K562 (cell line): ENCODE results near the gene GPR32. TPM values are rescaled to one million over a fixed set of nuclear protein-coding genes. Genes with fewer than 3 reads are reported as not detected.
"Not testable (repeated sequence)": the region's sequence is repeated elsewhere in the genome, so short reads cannot be mapped to it uniquely, and the experiment has no call there.

Experiments
- ATAC-seq: fragments of 200-7000 bp; cut with Tn5 transposase; 3 replicates; pipeline ENCODE4 v1.9.1; 2020; ENCODE audit warnings: moderate library complexity
- BruUV-seq: library from RNA; stranded (reverse); fragments of 400-500 nt; replicated peaks from 2 replicates; lab custom pipeline; 2021; lab: Mats Ljungman, UMichigan
- CTCF ChIA-PET: fragments of 300-600 bp; formaldehyde crosslinking; extraction: SDS; loops from one replicate; lab custom pipeline; 2021; ENCODE audit warnings: low intra/inter-chr PET ratio; lab: Yijun Ruan, JAX
- POLR2A ChIA-PET: fragments of 300-600, 350-650 bp; sonication (Branson Sonifier 250); formaldehyde crosslinking; extraction: SDS; loops from one replicate; lab custom pipeline; 2021; ENCODE audit warnings: antibody characterized with exemption, inconsistent platforms; lab: Yijun Ruan, JAX
- DNase-seq, 4 experiments: peaks; one replicate each; pipeline versions ENCODE4 v3.0.0 to v3.0.0-alpha.2; 2011 to 2018; ENCODE audit warnings: low spot score in 3 of 4, mixed read lengths in 3 of 4; ENCODE audit errors: extremely low read depth in 1 of 4
- FAIRE-seq: peaks from 2 replicates; lab custom pipeline; 2011; peaks lifted over from hg19 to GRCh38; lab: Jason Lieb, UNC
- H2AFZ ChIP-seq: 2 replicates; pipeline ENCODE4 v1.6.0; 2011; ENCODE audit warnings: low read depth, low read length, control low read depth, inconsistent platforms
- H3K27ac ChIP-seq: fragments of 200-600 bp; 3 replicates; pipeline ENCODE4 v1.8.0; 2011; ENCODE audit warnings: low read depth, mild to moderate bottlenecking, control low read depth, inconsistent platforms, low read length, moderate library complexity, mixed read lengths; ENCODE audit errors: extremely low read depth
- H3K27me3 ChIP-seq, 2 experiments: fragments of 300-600 bp in 1 of 2; 2 replicates in 1 of 2; 3 replicates in 1 of 2; pipeline versions ENCODE4 v1.6.0 to v1.8.0; 2011; ENCODE audit warnings: inconsistent platforms in 2 of 2, low read length in 2 of 2, mild to moderate bottlenecking in 1 of 2, mixed read lengths in 1 of 2, moderate library complexity in 1 of 2; ENCODE audit not compliant: control insufficient read depth in 2 of 2, insufficient read depth in 2 of 2
- H3K36me3 ChIP-seq: fragments of 300-600 bp; 3 replicates; pipeline ENCODE4 v1.8.0; 2011; ENCODE audit warnings: mild to moderate bottlenecking, low read length, inconsistent platforms; ENCODE audit not compliant: control insufficient read depth, insufficient read depth
- H3K4me1 ChIP-seq, 2 experiments: fragments of 200-600 bp in 1 of 2; replicated peaks in 1 of 2; 2 replicates in 1 of 2; 3 replicates in 1 of 2; pipeline versions ENCODE4 v1.5.1 to v1.8.0; 2011; ENCODE audit warnings: inconsistent platforms in 2 of 2, low read length in 2 of 2, mild to moderate bottlenecking in 1 of 2, mixed read lengths in 1 of 2, moderate library complexity in 1 of 2; ENCODE audit not compliant: control insufficient read depth in 2 of 2, insufficient read depth in 2 of 2
- H3K4me2 ChIP-seq: 2 replicates; pipeline ENCODE4 v1.6.1; 2011; ENCODE audit warnings: low read length, control low read depth, inconsistent platforms, mixed read lengths; ENCODE audit not compliant: insufficient read depth
- H3K4me3 ChIP-seq: fragments of 200-600 bp; sonication (generic), shearing (Covaris generic); 2 replicates; pipeline ENCODE4 v1.5.1; 2016; ENCODE audit warnings: control low read depth, inconsistent platforms
- H3K79me2 ChIP-seq: fragments of 200-600 bp; 3 replicates; pipeline ENCODE4 v1.8.0; 2011; ENCODE audit warnings: low read length, inconsistent platforms; ENCODE audit not compliant: control insufficient read depth, insufficient read depth
- H3K9ac ChIP-seq, 2 experiments: 2 replicates each; pipeline versions ENCODE4 v1.6.0 to v1.6.1; 2011; ENCODE audit warnings: low read depth in 2 of 2, low read length in 2 of 2, control low read depth in 1 of 2, inconsistent platforms in 1 of 2, mild to moderate bottlenecking in 1 of 2, mixed read lengths in 1 of 2; ENCODE audit not compliant: insufficient read depth in 1 of 2
- H3K9me1 ChIP-seq: one replicate; pipeline ENCODE4 v1.6.0; 2011; ENCODE audit warnings: inconsistent platforms, mild to moderate bottlenecking, low read length, moderate library complexity; ENCODE audit not compliant: control insufficient read depth, insufficient read depth
- H3K9me3 ChIP-seq: replicated peaks from 2 replicates; pipeline ENCODE4 v1.5.1; 2011; ENCODE audit warnings: low read depth, low read length, inconsistent platforms; ENCODE audit not compliant: control insufficient read depth, insufficient read depth
- H4K20me1 ChIP-seq: replicated peaks from 2 replicates; pipeline ENCODE4 v1.6.1; 2011; ENCODE audit warnings: low read length, inconsistent platforms, mixed read lengths; ENCODE audit not compliant: control insufficient read depth, insufficient read depth
- ELK3 ChIP-seq: fragments of 450-650 bp; formaldehyde crosslinking; IDR thresholded peaks from 2 replicates; pipeline ENCODE4 v1.4.0; 2020; ENCODE audit warnings: mild to moderate bottlenecking
- TFE3 ChIP-seq: fragments of 450-650 bp; formaldehyde crosslinking; IDR thresholded peaks from 2 replicates; pipeline ENCODE4 v1.4.0; 2020; ENCODE audit warnings: mild to moderate bottlenecking, mixed read lengths
- WGBS: fragments of 100-300 bp; shearing (Covaris generic); methylation state at CpG from one replicate; pipeline ENCODE4 v1.1.6; 2016; ENCODE audit warnings: low coverage, mixed read lengths; ENCODE audit not compliant: insufficient coverage; ENCODE audit errors: missing lambda C conversion rate; 5-methylcytosine and 5-hydroxymethylcytosine counted together
- in situ Hi-C: fragments of 300-500 bp; cut with MboI; formaldehyde crosslinking; loops from 4 replicates; pipeline ENCODE4 v1.15.0; 2018; ENCODE audit warnings: inconsistent platforms, mixed read lengths
- intact Hi-C: fragments of 100-400 bp; cut with micrococcal nuclease; formaldehyde crosslinking; loops from 2 replicates; pipeline ENCODE4 v1.14.2; 2022
- polyA plus RNA-seq, 8 experiments: library from polyadenylated mRNA; depleted of rRNA in 4 of 8; stranded (reverse) in 5 of 8; unstranded in 3 of 8; fragments of >200 nt; fragmentation: Nextera tagmentation in 2 of 8; fragmentation: Illumina TruSeq in 1 of 8; extraction: Ambion mirVana in 2 of 8; extraction: Trizol in 1 of 8; gene quantifications; 2 replicates each; pipeline versions ENCODE4 v1.2.1 to v1.2.3, GENCODE V29; 2011 to 2014; ENCODE audit warnings: inconsistent platforms in 1 of 8, missing spikeins in 1 of 8
- total RNA-seq, 7 experiments: library from RNA; depleted of rRNA in 6 of 7; stranded (reverse); fragments of >200 nt in 6 of 7; fragmentation: Illumina TruSeq in 2 of 7; extraction: Trizol in 2 of 7; gene quantifications; 2 replicates each; pipeline versions ENCODE4 v1.2.1 to v1.2.3, GENCODE V29; 2011 to 2021; ENCODE audit warnings: low replicate concordance in 1 of 7

The GPR32 gene
- total and polyA plus RNA-seq, 9 of the 15 experiments (the other 6 are each of a cell fraction or from before 2014, with no cell fraction given), result not detected

- WGBS, result 92% methylated on average over 8 of the region's 10 CpGs
- POLR2A ChIA-PET, result no interaction called here
- Histone ChIP-seq H3K4me1 (peaks cover 35 to 46% of the 10 kb centered on the region in 2 experiments), H3K9ac (no peak overlapping the region), H2AFZ (no peak overlapping the region), H3K4me2 (no peak overlapping the region), H3K9me3 (peaks cover 4% of the 10 kb centered on the region; the same call in 1 of the 2 replicates), H3K9me1 (no peaks in the 10 kb centered on the region)
- intact Hi-C loops (no loop called here), in situ Hi-C loops (no loop called here)
- ATAC-seq (no peak), FAIRE-seq (no peak)
- CTCF ChIA-PET, result no interaction called here
- no peak for TF ChIP-seq ELK3 (CRISPR knock-in tag)
- TF ChIP-seq TFE3, result peak; percentile 8; the same call in 1 of the 2 replicates
- TF ChIP-seq, all 486 proteins: peak for 1
- no TSS peak for BruUV-seq
- no peak for DNase-seq
- H4K20me1 ChIP-seq, result no peaks in the 10 kb centered on the region
- H3K27me3 ChIP-seq, result no peaks in the 10 kb centered on the region
- H3K4me3 ChIP-seq, result no peak overlapping the region
- no peaks in the 10 kb centered on the region for H3K36me3 ChIP-seq
- H3K27ac ChIP-seq, result no peak overlapping the region
- H3K79me2 ChIP-seq, result no peaks in the 10 kb centered on the region
Measured at GRCh38 chr19:50745221-50745620, 25.0 kb upstream of the GPR32 start.

GRCh38 chr19:50747141-50747540 lies 23.1 kb upstream of the GPR32 start:
- BruUV-seq, H3K9ac ChIP-seq, H3K79me2 ChIP-seq, H3K9me3 ChIP-seq, intact Hi-C loops, CTCF ChIA-PET, ATAC-seq, H4K20me1 ChIP-seq, H2AFZ ChIP-seq, DNase-seq, FAIRE-seq, in situ Hi-C loops, H3K4me2 ChIP-seq, H3K4me3 ChIP-seq, H3K27ac ChIP-seq, H3K36me3 ChIP-seq, H3K27me3 ChIP-seq, H3K9me1 ChIP-seq: not testable (repeated sequence)
- peaks cover 17 to 28% of the 10 kb centered on the region in 2 experiments for H3K4me1 ChIP-seq
- POLR2A ChIA-PET, result interaction anchor here (0.6 kb wide), 1 partner anchor 82 kb away, joined by 3 read pairs; no protein-coding TSS in a partner anchor
- 94% methylated on average over 13 of the region's 14 CpGs for WGBS
